ENCODE data around the gene PARD3.
A peak's percentile ranks its signal among the peaks of the same experiment; 100 is the strongest.

DNA sequence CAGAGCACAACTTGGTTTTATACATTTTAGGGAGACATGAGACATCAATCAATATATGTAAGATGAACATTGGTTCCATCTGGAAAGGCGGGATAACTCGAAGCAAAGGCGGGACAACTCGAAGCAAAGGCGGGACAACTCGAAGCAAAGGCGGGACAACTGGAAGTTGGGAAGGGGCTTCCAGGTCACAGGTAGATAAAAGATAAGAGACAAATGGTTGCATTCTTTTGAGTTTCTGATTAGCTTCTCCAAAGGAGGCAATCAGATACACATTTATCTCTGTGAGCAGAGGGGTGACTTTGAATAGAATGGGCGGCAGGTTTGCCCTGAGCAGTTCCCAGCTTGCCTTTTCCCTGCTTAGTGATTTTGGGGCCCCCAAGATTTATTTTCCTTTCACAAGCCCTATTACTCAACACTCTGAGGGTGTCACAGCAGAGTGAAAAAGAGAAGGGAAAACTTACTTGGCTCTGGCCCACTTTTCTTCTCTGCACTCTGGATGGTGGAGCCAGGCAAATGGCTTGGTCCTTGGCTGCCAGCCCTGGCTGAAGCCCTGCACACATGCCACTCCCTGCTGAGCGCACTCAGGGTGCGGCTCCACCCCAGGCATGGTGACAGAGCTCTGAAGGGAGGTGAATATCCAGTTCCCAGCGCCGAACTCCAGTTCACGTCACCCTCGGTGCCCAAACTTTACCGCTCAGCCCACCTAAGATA lies 46.7 kb downstream of the PARD3 start:
- TF ChIP-seq CTCF (IDR thresholded peaks at IDR 0.05) (no peak), POLR2AphosphoS5 (IDR thresholded peaks at IDR 0.05) (peak; percentile 40 to 59), POLR2A (IDR thresholded peaks at IDR 0.05; ENCODE audit: low read depth) (no peak)
